Ectodermal cell (in vitro differentiated cells): Measurements from ENCODE around the gene TMIE. TPM values are rescaled to one million over a fixed set of nuclear protein-coding genes. Genes with fewer than 3 reads are reported as not detected.

Experiments used
- H3K27ac ChIP-seq: 2 replicates; pipeline ENCODE4 v1.7.0; 2013; ENCODE audit warnings: mild to moderate bottlenecking, low read depth, low read length; ENCODE audit not compliant: insufficient read depth, poor library complexity, severe bottlenecking
- H3K27me3 ChIP-seq: 2 replicates; pipeline ENCODE4 v1.7.0; 2013; ENCODE audit warnings: mild to moderate bottlenecking, low read length; ENCODE audit not compliant: insufficient read depth, control insufficient read depth, poor library complexity, severe bottlenecking
- H3K36me3 ChIP-seq: one replicate; pipeline ENCODE4 v1.7.0; 2013; ENCODE audit warnings: low read length; ENCODE audit not compliant: control insufficient read depth, insufficient read depth
- H3K4me1 ChIP-seq: one replicate; pipeline ENCODE4 v1.7.0; 2013; ENCODE audit warnings: low read length; ENCODE audit not compliant: control insufficient read depth, insufficient read depth
- H3K4me3 ChIP-seq: 2 replicates; pipeline ENCODE4 v1.7.0; 2013; ENCODE audit warnings: low read depth, low read length, control low read depth; ENCODE audit not compliant: insufficient read depth
- H3K9me3 ChIP-seq: 2 replicates; pipeline ENCODE4 v1.7.0; 2013; ENCODE audit warnings: mild to moderate bottlenecking, low read length, moderate library complexity; ENCODE audit not compliant: control insufficient read depth
- WGBS, 2 experiments: methylation state at CpG; one replicate each; pipeline ENCODE4 v1.1.7; 2013; ENCODE audit warnings: missing lambda C conversion rate in 2 of 2; 5-methylcytosine and 5-hydroxymethylcytosine counted together
- polyA plus RNA-seq, 4 experiments: library from polyadenylated mRNA; stranded (reverse); fragments of 50-300 nt; gene quantifications; one replicate each; pipeline ENCODE4 v1.2.3, GENCODE V29; 2013

The TMIE gene, protein sequence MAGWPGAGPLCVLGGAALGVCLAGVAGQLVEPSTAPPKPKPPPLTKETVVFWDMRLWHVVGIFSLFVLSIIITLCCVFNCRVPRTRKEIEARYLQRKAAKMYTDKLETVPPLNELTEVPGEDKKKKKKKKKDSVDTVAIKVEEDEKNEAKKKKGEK
- polyA plus RNA-seq (2013, experiment 1 of 4): not detected
- 0.11 TPM for polyA plus RNA-seq (2013, experiment 2 of 4)
- polyA plus RNA-seq (2013, experiment 3 of 4): 0.27 TPM
- polyA plus RNA-seq (2013, experiment 4 of 4): 0.16 TPM

DNA sequence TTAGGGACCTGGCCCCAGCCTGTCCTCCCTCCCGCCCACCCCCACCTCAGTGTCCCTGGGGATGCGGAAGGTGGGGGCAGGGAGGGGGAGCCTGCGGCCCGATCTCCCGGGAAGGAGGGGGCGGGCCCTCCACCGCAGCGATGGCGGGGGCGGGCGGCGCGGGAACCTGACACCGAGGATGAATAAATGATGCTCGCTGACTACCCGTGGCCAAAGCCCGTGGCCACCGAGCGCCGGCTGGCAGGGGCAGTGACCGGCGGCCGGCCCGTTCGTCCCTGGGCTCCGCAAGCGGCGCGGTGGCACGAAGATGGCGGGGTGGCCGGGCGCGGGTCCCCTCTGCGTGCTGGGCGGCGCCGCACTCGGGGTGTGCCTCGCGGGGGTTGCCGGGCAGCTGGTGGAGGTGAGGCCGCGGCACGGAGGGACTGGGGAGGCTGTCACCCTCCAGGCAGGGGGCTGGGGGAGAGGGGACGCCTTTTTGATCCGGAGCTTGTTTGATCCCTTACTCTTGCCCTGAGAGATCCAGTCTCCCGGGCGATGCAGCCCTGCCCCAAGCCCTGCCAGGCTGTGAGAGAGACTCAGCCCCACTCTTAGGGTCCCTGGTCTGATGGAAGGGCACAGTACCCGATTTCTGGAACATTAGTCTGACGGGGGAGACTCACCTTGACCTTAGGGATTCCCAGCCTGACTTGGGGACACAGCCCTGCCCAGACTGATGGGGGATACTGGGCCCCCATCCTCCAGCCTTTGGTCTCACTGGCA is at the start of gene TMIE:
TMIE (plus strand) TSS at position 212 of the 759 bp plus-strand sequence; CDS start at position 308, 96 bp downstream.
- peaks cover 10% of the 10 kb centered on the region for H3K27me3 ChIP-seq
- no peaks in the 10 kb centered on the region for H3K36me3 ChIP-seq
- no peak within 1 kb of the TSS for H3K27ac ChIP-seq
- peak within 1 kb of the TSS; percentile 19 for H3K4me3 ChIP-seq
- 19 to 25% methylated on average over 49 to 51 of the region's 51 CpGs for WGBS, 2 experiments
- H3K4me1 ChIP-seq: peaks cover 7% of the 10 kb centered on the region
- H3K9me3 ChIP-seq: no peaks in the 10 kb centered on the region

DNA sequence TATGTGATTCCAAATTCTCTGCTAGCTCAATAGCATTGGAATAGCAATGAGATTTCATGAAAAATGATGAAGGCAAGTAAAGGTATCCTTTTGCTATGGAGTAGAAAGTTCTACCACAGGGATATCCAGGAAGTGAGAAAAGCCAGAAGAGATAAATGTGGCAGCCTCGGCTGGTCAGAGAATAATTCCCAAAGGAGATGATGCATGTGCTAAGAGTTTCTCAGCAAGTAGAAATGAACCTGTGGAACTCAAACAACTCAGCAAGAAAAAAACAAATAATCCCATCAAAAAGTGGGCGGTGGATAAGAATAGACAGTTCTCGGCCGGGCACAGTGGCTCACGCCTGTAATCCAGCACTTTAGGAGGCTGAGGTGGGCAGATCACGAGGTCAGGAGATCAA is 45.9 kb upstream of the TMIE start:
- H3K36me3 ChIP-seq: no peaks in the 10 kb centered on the region
- no peak overlapping the region for H3K4me3 ChIP-seq
- H3K9me3 ChIP-seq: no peaks in the 10 kb centered on the region
- 93 to 94% methylated on average over 6 of the region's 6 CpGs for WGBS, 2 experiments
- peaks cover 18% of the 10 kb centered on the region for H3K4me1 ChIP-seq
- no peak overlapping the region for H3K27ac ChIP-seq
- H3K27me3 ChIP-seq: no peaks in the 10 kb centered on the region

DNA sequence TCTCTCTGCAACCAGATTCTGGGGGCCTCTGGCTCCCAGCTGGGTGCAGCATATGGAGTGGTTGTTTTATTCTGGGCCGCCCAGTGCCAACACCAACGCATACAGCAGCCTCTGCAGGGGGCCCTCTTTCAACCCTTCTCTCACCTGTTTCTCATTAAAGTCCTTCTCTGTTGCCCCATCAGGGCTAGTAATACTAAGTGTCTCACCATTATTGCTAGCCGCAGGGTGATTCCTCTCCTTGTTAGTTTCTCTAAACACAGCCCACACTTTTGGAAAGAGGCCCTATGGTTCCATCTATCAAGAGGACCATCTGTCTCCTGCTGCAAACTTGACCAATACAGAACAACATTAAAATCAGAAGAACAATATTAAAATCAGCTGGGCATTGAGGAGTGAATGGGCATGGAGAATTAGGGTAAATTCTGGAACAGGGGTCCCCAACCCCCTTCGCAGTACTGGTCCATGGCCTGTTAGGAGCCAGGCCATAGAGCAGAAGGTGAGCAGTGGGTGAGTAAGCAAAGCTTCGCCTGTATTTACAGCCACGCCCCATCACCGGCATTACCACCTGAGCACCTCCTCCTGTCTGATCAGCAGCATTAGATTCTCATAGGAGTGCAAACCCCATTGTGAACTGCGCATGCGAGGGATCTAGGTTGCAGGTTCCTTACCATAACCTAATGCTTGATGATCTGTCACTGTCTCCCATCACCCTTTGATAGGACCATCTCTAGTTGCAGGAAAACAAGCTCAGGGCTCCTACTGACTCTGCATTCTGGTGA is 44.2 kb upstream of the TMIE start:
- peaks cover 32% of the 10 kb centered on the region for H3K4me1 ChIP-seq
- H3K9me3 ChIP-seq: no peaks in the 10 kb centered on the region
- 75 to 80% methylated on average over 9 of the region's 9 CpGs for WGBS, 2 experiments
- no peaks in the 10 kb centered on the region for H3K27me3 ChIP-seq
- H3K36me3 ChIP-seq: no peaks in the 10 kb centered on the region
- H3K4me3 ChIP-seq: no peak overlapping the region
- no peak overlapping the region for H3K27ac ChIP-seq

DNA sequence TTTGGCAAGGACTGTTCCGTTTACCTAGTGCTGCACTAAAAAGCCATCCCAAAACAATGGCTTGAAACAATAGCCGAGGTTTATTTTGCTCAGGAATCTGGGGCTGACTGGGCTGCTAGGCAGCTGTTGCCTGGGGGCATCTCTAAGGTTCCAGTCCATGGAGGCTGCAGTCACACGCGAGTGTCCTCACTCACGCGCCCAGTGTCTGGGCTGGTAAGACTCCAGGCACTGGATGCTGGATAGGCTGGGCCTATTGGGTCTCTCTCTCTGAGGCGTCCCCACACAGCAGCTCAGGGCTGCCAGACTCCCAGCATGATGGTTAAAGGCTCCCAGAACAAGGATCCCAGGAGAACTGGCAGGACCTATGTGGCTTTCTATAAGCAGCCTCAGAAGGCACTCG is 41.9 kb upstream of the TMIE start:
- H3K4me3 ChIP-seq: no peak overlapping the region
- no peaks in the 10 kb centered on the region for H3K36me3 ChIP-seq
- no peaks in the 10 kb centered on the region for H3K27me3 ChIP-seq
- peaks cover 42% of the 10 kb centered on the region for H3K4me1 ChIP-seq
- 64 to 68% methylated on average over 8 of the region's 8 CpGs for WGBS, 2 experiments
- H3K27ac ChIP-seq: no peak overlapping the region
- no peaks in the 10 kb centered on the region for H3K9me3 ChIP-seq

DNA sequence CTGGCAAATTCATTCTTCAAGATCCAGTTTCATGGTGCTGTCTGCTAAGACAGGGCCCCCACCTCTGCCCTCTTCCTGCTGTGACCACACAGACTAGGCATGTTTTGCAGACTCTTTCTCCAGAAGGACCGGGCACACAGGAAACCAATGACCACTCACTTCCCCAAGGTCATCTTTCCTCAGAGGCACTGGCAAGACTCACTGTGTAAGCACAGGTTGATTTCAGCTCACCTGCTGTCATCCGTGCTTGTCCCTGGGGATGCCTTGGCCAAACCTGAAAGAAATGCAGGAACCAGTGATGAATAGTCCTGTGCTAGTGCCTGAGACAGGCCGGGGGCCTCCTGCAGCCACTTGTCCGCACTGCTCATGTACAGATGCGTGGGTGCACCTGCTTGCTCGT is 41.2 kb upstream of the TMIE start:
- Histone ChIP-seq H3K9me3 (no peaks in the 10 kb centered on the region), H3K4me3 (no peak overlapping the region), H3K36me3 (no peaks in the 10 kb centered on the region), H3K27me3 (no peaks in the 10 kb centered on the region), H3K4me1 (peaks cover 42% of the 10 kb centered on the region), H3K27ac (no peak overlapping the region)
- WGBS, 2 experiments: 87 to 88% methylated on average over 6 of the region's 6 CpGs

DNA sequence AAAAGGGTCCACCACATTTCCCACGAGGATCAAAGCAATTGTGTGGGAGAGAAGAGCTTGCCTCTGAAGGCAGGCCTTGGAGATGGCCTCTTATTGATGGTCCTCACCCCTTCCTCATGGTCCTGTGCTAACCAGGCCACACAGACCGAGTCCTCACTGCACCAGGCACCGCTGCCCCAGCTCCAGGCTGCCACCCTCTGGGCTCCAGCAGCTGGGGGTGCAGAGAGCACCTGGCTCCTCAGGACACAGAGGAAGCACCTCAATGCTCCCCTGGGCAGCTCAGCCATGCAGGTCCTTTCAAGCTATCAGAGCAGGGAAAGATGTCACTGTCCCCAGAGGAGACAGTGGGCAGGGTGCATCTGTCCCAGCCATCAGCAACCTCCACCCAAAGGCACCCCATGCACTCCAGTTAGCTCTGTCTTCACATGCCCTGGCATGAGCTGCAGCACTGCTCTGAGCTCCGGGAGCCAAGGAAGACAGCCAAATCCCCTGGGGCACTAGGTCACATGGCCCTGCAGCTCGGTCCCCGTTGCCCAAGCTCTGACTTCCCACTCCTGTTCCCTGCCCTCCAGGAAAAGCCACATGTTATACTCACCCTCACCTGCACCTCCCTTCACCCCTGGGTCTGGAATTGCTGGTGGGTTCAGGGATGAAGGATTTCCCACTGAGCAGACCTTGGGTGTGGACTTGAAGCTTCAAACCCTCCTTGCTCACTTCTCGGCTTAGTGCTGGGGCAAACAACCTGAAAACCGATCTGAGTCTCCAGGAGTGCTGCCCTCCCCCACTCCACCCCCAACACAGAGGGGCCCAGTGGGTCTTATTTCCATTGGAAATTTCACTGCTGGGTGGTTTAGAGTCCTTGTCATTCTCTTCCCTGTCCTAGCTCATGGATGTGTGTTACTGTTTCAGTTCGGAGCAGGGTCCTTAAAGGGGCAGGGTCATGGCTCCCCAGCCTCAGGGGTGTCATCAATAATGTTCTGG is 40.4 kb upstream of the TMIE start:
- Histone ChIP-seq H3K9me3 (no peaks in the 10 kb centered on the region), H3K4me3 (no peak overlapping the region), H3K36me3 (no peaks in the 10 kb centered on the region), H3K27ac (no peak overlapping the region), H3K4me1 (peaks cover 42% of the 10 kb centered on the region), H3K27me3 (no peaks in the 10 kb centered on the region)
- 52 to 53% methylated on average over 9 of the region's 9 CpGs for WGBS, 2 experiments

DNA sequence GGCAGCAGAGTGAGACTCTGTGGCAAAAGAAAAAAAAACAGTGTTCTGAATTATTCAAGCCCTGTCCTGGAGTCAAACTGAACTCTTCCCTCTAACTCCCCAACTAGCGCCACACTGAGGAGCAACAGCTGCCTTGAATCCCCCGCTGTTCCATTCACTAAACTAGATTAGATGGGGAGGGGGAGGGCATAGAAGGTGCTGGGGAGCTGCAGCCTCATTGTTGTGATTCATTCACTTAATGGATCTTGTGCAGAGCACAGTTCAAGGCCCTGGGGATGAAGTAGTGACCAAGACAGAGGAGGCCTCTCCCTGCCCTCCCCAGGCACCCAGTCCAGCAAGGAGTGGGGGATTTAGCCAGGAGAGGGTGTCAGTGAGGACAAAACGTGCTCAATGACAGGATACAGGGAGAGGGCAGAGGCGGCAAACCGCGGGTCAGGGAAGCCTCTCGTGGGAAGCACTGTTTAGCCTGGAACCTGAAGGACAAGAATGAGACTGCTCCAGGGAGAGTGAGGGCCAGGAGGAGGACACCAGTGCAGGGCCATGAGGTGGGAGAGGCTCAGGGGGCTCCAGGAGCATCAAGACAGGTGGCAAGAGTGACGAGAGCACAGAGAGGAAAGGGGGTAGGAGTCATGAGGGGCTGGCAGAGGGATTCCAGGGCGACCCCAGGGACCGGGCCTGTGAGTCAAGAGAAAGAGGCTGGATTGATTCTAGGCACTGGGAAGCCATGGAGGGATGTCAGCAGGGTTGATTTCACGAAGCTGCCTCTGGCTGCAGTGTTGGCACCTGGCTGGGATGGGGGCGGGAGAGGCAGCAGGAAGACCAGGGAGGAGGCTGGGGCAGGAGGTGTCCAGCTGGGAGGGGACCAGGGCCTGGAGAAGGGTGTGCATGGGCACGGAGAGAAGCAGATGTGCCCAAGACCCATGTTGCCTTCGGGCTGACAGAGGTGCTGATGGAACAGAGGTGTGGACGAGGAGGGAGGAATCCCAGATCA is 39.1 kb upstream of the TMIE start:
- 60 to 66% methylated on average over 13 to 15 of the region's 15 CpGs for WGBS, 2 experiments
- peaks cover 38% of the 10 kb centered on the region for H3K4me1 ChIP-seq
- H3K9me3 ChIP-seq: no peaks in the 10 kb centered on the region
- H3K36me3 ChIP-seq: no peaks in the 10 kb centered on the region
- H3K4me3 ChIP-seq: no peak overlapping the region
- peak overlapping the region; percentile 29 for H3K27ac ChIP-seq
- no peaks in the 10 kb centered on the region for H3K27me3 ChIP-seq

DNA sequence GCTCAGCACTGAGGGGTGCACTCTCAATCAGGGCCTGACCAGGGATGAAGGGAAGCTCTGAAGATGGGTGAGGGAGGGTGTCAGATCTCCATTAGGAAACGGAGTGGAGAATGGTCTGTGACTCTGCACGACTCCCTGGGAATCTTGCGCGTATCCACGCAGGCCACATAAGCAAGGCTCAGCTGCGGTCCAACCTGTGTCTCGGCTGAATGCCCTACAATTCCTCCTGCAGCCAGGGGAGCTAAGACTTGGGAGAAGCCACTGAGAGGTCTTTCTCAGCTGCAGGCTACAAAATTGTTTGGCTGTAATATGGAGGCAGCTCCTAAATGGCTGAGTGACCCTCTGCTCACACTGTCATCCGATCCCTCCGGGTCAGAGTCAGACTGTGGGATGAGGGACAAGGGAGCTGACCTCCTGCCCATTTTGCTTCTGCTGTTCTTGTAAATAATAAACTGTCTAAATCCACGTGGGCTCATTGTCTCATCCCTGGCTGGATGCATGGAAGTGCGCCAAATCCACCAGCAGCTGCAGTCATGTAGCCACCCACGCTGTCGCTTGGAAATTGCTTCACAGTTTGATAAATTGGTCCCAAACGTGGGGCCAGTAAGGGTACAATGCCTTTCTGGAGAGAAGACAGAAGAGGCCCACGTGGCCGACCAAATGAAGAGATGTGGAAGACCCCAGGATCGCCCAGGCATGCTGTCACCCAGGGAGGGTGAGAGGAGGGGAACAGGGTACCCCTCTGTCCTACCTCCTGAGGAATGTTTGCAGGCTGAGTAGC is 38.2 kb upstream of the TMIE start:
- WGBS, 2 experiments: 83 to 86% methylated on average over 17 of the region's 17 CpGs
- H3K27me3 ChIP-seq: no peaks in the 10 kb centered on the region
- H3K27ac ChIP-seq: no peak overlapping the region
- H3K4me3 ChIP-seq: no peak overlapping the region
- H3K4me1 ChIP-seq: peaks cover 38% of the 10 kb centered on the region
- no peaks in the 10 kb centered on the region for H3K9me3 ChIP-seq
- H3K36me3 ChIP-seq: no peaks in the 10 kb centered on the region
